Thoracic aorta (tissue), 2 donors: ENCODE results near the gene GABBR2. TPM values are rescaled to one million over a fixed set of nuclear protein-coding genes. Genes with fewer than 3 reads are reported as not detected.

Experiments
- ATAC-seq: fragments of 150-250 bp; one replicate; pipeline ENCODE4 v1.8.0; 2017; ENCODE audit warnings: low read depth; ENCODE audit not compliant: insufficient number of reproducible peaks, low FRiP score
- DNase-seq: peaks from one replicate; pipeline ENCODE4 v3.0.0-alpha.2; 2020; ENCODE audit warnings: low spot score
- H3K27ac ChIP-seq, 2 donors: fragments of 200-600 bp; sonication (generic); 1 replicate in 1 of 2; 2 replicates in 1 of 2; pipeline ENCODE4 v1.5.1; 2016; ENCODE audit warnings: mild to moderate bottlenecking in 2 of 2, moderate library complexity in 2 of 2
- H3K27me3 ChIP-seq: fragments of 200-600 bp; sonication (generic); replicated peaks from 2 replicates; pipeline ENCODE4 v1.6.0; 2016; ENCODE audit warnings: mild to moderate bottlenecking; ENCODE audit not compliant: insufficient read depth
- H3K36me3 ChIP-seq: fragments of 200-600 bp; sonication (generic); one replicate; pipeline ENCODE4 v1.5.1; 2016
- H3K4me1 ChIP-seq, 2 donors: fragments of 200-600 bp; sonication (generic); 1 replicate in 1 of 2; 2 replicates in 1 of 2; pipeline versions ENCODE4 v1.5.1 to v1.6.0; 2016; ENCODE audit warnings: low read depth in 2 of 2, mild to moderate bottlenecking in 1 of 2; ENCODE audit not compliant: control insufficient read depth in 1 of 2
- H3K4me3 ChIP-seq: fragments of 200-600 bp; sonication (generic); 2 replicates; pipeline ENCODE4 v1.5.1; 2016; ENCODE audit warnings: mild to moderate bottlenecking
- H3K9me3 ChIP-seq: fragments of 200-600 bp; sonication (generic); 2 replicates; pipeline ENCODE4 v1.5.1; 2016
- total RNA-seq, 2 donors: library from RNA; depleted of rRNA; stranded (reverse); fragments of >200 nt; gene quantifications; one replicate each; pipeline versions ENCODE4 v1.1.0 to v1.2.3, GENCODE V29; 2016
- TF ChIP-seq, protein P1 (sequence below): fragments of 200-600 bp; sonication (generic); IDR thresholded peaks from one replicate; pipeline ENCODE4 v1.5.1; 2019; ENCODE audit warnings: antibody characterized with exemption

Gene GABBR2
- total RNA-seq, 2 donors from 2014 or later: not detected

DNA sequence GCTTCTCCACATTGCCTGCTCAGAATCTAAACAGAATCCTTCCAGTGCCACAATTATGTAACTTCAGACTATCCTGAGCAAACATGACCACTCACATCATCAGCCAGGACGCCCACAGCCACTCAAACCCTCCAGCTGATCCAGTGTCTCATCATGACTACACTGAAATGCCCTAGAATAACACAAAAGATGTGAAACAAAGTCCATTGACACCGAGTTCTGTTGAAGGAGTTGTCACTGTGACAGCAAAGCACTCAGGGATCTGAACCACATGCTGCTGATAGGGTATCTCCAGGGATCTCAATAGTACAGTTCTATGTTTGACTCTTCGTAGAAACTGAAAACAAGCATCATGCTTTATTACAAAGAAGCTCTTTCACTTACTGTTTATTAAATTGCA is 150.2 kb downstream of the GABBR2 start:
- DNase-seq: no peak
- no peak for ATAC-seq
- Histone ChIP-seq H3K4me3 (no peak overlapping the region), H3K27ac (no peak overlapping the region), H3K27me3 (no peaks in the 10 kb centered on the region), H3K9me3 (no peaks in the 10 kb centered on the region), H3K36me3 (no peaks in the 10 kb centered on the region), H3K4me1 (no peaks in the 10 kb centered on the region)
- TF ChIP-seq, protein P1, sequence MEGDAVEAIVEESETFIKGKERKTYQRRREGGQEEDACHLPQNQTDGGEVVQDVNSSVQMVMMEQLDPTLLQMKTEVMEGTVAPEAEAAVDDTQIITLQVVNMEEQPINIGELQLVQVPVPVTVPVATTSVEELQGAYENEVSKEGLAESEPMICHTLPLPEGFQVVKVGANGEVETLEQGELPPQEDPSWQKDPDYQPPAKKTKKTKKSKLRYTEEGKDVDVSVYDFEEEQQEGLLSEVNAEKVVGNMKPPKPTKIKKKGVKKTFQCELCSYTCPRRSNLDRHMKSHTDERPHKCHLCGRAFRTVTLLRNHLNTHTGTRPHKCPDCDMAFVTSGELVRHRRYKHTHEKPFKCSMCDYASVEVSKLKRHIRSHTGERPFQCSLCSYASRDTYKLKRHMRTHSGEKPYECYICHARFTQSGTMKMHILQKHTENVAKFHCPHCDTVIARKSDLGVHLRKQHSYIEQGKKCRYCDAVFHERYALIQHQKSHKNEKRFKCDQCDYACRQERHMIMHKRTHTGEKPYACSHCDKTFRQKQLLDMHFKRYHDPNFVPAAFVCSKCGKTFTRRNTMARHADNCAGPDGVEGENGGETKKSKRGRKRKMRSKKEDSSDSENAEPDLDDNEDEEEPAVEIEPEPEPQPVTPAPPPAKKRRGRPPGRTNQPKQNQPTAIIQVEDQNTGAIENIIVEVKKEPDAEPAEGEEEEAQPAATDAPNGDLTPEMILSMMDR: no peak

DNA sequence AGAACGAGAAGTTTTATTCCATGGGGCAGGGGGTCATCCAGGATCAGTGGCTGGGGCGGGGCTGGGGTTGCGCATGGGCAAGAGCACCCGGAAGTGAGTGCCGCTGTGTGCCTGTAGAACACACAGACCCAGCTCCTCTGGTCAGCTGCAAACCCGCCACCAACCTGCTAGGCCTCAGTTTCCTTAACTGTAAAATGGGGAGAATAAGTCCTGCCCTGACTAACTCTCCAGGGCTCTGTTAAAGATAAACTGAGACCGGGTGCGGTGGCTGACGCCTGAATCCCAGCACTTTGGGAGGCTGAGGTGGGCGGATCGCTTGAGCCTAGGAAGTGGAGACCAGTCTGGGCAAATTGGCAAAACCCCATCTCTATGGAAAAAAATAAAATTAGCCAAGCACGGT is 152.2 kb downstream of the GABBR2 start:
- no peaks in the 10 kb centered on the region for H3K4me1 ChIP-seq
- TF ChIP-seq, protein P1: no peak
- DNase-seq (no peak), ATAC-seq (no peak)
- no peaks in the 10 kb centered on the region for H3K27me3 ChIP-seq
- H3K27ac ChIP-seq: no peak overlapping the region
- no peaks in the 10 kb centered on the region for H3K36me3 ChIP-seq
- H3K9me3 ChIP-seq: no peaks in the 10 kb centered on the region
- no peak overlapping the region for H3K4me3 ChIP-seq

DNA sequence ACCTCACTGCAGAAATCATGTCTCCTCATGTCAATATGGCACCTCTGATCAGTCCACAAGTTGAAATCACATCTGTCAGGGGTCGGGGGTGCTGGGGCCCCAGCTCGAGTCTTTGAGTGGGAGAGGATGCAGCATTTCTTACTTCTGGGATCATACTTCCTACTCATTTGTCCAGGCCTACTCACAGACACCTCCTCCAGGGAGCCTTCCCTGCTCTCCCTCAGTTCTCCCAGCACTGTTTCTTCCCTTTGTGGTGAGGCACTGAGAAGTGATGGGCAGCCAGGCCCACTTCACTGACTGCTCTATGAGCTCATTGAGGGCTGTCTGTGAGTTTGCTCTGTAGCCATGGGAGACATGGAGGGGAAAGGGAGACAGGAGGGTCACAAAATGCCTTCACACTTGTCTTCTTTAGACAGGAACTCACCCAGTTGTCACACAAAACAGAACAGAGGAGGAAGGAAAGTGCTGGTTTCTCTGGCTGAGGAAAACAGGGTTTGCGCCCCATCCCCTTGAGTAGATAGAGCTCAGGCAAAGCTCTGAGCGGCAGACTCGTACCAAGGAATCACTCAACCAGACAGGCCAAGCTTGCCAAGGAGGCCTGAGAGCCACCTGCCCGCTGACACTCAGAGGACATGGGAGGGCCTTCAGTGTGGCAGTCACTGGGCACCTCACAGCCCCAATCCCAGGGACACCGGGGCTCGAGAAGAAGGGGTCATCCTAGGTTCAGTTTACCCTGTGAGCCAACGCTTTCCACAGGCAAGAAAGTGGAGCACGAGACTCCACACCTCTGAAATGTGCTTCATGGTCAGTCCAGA is 152.9 kb downstream of the GABBR2 start:
- TF ChIP-seq, protein P1: no peak
- Histone ChIP-seq H3K27ac (no peak overlapping the region), H3K4me3 (no peak overlapping the region), H3K9me3 (no peaks in the 10 kb centered on the region), H3K27me3 (no peaks in the 10 kb centered on the region), H3K36me3 (no peaks in the 10 kb centered on the region), H3K4me1 (no peaks in the 10 kb centered on the region)
- no peak for DNase-seq
- ATAC-seq: no peak

DNA sequence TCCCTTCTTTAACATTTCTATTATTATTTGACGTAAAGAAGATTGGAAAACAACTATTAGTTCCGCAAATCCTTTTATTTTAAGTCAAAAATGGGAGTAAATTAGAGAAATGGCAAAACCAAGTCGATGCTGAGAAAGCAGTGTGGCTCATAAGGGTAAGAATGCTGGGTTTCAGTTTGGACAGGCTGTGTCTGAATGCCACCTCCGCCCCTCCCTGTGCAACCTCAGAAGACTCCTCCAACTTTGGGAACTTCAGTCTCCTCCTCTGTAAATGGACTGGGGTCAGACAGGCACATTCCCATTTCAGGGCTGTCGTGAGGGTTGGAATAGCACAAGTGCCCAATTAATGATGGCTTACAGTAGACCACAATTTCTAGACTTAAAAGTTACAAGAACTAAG is 154.0 kb downstream of the GABBR2 start:
- no peaks in the 10 kb centered on the region for H3K27me3 ChIP-seq
- DNase-seq (no peak), ATAC-seq (no peak)
- H3K4me3 ChIP-seq: no peak overlapping the region
- no peaks in the 10 kb centered on the region for H3K4me1 ChIP-seq
- TF ChIP-seq, protein P1: no peak
- no peak overlapping the region for H3K27ac ChIP-seq
- no peaks in the 10 kb centered on the region for H3K9me3 ChIP-seq
- no peaks in the 10 kb centered on the region for H3K36me3 ChIP-seq

- H3K27me3 ChIP-seq: no peaks in the 10 kb centered on the region
- no peak overlapping the region for H3K4me3 ChIP-seq
- H3K36me3 ChIP-seq: no peaks in the 10 kb centered on the region
- no peaks in the 10 kb centered on the region for H3K9me3 ChIP-seq
- no peak overlapping the region for H3K27ac ChIP-seq
- TF ChIP-seq, protein P1: no peak
- H3K4me1 ChIP-seq: no peaks in the 10 kb centered on the region
- no peak for DNase-seq
- ATAC-seq: no peak
These were observed 156.4 kb downstream of the GABBR2 start for GRCh38 chr9:98552331-98552730.
